Esophagus squamous epithelium (tissue), 5 donors: ENCODE measurements around the gene SCLY. TPM values are rescaled to one million over a fixed set of nuclear protein-coding genes. Genes with fewer than 3 reads are reported as not detected.

ENCODE experiments used
- DNase-seq: peaks from one replicate; lab custom pipeline; 2025; lab: John Stamatoyannopoulos, UW
- H3K27ac ChIP-seq, 4 donors: fragments of 200-600 bp; sonication (generic); one replicate each; pipeline ENCODE4 v1.5.1; 2016 to 2019; ENCODE audit warnings: mild to moderate bottlenecking in 1 of 4
- H3K27me3 ChIP-seq, 4 donors: fragments of 200-600 bp; sonication (generic); 1 replicate in 3 of 4; 2 replicates in 1 of 4; pipeline versions ENCODE4 v1.5.1 to v1.6.0; 2017 to 2021; ENCODE audit warnings: antibody characterized with exemption in 1 of 4
- H3K36me3 ChIP-seq, 3 donors: fragments of 200-600 bp; sonication (generic); one replicate each; pipeline ENCODE4 v1.5.1; 2016 to 2019
- H3K4me1 ChIP-seq, 3 donors: fragments of 200-600 bp; sonication (generic); one replicate each; pipeline ENCODE4 v1.5.1; 2017 to 2019
- H3K4me3 ChIP-seq, 4 donors: fragments of 200-600 bp; sonication (generic); 1 replicate in 3 of 4; 2 replicates in 1 of 4; pipeline ENCODE4 v1.5.1; 2016 to 2019; ENCODE audit warnings: mild to moderate bottlenecking in 2 of 4, moderate library complexity in 1 of 4
- H3K9me3 ChIP-seq, 3 donors: fragments of 200-600 bp; sonication (generic); one replicate each; pipeline ENCODE4 v1.5.1; 2016 to 2019
- CTCF ChIP-seq, 6 experiments: fragments of 450-650 bp in 4 of 6; fragments of 200-600 bp in 2 of 6; sonication (generic) in 2 of 6; IDR thresholded peaks; one replicate each; pipeline ENCODE4 v1.5.1; 2016 to 2019; ENCODE audit warnings: antibody characterized with exemption in 6 of 6, mild to moderate bottlenecking in 4 of 6, moderate library complexity in 4 of 6
- POLR2A ChIP-seq, 4 donors: fragments of 450-650 bp; IDR thresholded peaks; one replicate each; pipeline ENCODE4 v1.6.1; 2017; ENCODE audit warnings: antibody characterized with exemption in 4 of 4, mild to moderate bottlenecking in 4 of 4, moderate library complexity in 3 of 4
- WGBS, 2 donors: methylation state at CpG; one replicate each; pipeline ENCODE4 v1.1.5; 2018; 5-methylcytosine and 5-hydroxymethylcytosine counted together
- intact Hi-C: fragments of 100-400 bp; cut with DNase I; formaldehyde crosslinking; loops from one replicate; pipeline ENCODE4 v1.15.0; 2022
- total RNA-seq, 4 donors: library from RNA; depleted of rRNA; stranded (reverse); fragments of >200 nt; gene quantifications; one replicate each; pipeline ENCODE4 v1.1.0, GENCODE V29; 2016
- donor health status: DM: yes; HTN: yes; CAD: no.

The SCLY gene
- total RNA-seq, 4 donors from 2014 or later: 3.0 to 14.0 (median 11.4) TPM

DNA sequence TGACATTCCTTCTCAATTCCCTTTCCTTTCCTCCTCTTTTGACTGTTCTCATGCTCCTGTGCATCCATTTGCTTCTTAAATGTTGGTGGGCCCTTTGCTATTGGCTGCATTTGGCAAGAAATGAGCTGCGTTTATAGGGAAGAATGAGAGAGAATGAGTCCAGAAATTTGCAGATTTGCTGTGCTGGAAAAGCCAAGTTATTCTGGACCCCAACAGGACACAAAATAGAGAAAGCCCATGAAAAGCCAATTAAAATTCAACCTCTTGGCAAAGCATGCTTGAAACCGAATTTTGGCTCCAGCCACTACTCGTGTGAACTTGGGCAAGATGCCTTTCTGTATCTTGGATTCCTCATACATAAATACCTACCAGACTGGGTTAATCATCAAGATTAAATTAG is 1.3 kb upstream of the SCLY start:
- DNase-seq: no peak
- peaks cover 0 to 24% (median 12%) of the 10 kb centered on the region in 3 donors for H3K4me1 ChIP-seq
- no peaks in the 10 kb centered on the region for H3K9me3 ChIP-seq
- WGBS, 2 donors: 59 to 62% methylated on average over 3 of the region's 3 CpGs
- H3K4me3 ChIP-seq: peak overlapping the region in 2 of 4 donors; percentile 83 to 87
- peaks cover 0 to 6% (median 0%) of the 10 kb centered on the region in 4 donors for H3K27me3 ChIP-seq
- TF ChIP-seq CTCF (IDR thresholded peaks at IDR 0.05) (no peak), POLR2A (IDR thresholded peaks at IDR 0.05) (no peak)
- no peak overlapping the region for H3K27ac ChIP-seq
- intact Hi-C loops: no loop called here
- peaks cover 0 to 6% (median 0%) of the 10 kb centered on the region in 3 donors for H3K36me3 ChIP-seq

DNA sequence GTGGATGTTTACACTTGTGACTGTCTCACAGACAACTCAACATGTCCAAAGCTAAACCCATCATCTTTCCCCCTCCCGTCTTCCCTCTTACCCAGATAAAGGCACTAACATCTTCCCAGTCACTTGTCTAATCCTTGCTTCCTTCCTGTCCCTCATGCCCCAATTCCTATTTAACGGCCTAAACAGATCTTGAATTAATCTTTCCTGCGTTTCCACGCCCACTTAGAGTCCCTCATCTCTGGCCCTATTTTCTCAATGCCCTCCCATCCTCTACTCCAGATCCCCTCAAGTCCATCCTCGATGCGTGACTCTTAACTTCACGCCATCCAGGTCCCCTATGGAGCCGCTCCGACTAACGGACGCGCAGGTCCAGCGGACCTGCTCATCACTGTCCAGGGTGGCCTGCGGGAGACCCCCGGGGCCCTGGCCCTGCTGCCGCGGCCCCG is 682 bp upstream of the SCLY start:
- WGBS, 2 donors: 1 to 2% methylated on average over 7 to 17 of the region's 18 CpGs
- intact Hi-C loops: no loop called here
- no peak for DNase-seq

DNA sequence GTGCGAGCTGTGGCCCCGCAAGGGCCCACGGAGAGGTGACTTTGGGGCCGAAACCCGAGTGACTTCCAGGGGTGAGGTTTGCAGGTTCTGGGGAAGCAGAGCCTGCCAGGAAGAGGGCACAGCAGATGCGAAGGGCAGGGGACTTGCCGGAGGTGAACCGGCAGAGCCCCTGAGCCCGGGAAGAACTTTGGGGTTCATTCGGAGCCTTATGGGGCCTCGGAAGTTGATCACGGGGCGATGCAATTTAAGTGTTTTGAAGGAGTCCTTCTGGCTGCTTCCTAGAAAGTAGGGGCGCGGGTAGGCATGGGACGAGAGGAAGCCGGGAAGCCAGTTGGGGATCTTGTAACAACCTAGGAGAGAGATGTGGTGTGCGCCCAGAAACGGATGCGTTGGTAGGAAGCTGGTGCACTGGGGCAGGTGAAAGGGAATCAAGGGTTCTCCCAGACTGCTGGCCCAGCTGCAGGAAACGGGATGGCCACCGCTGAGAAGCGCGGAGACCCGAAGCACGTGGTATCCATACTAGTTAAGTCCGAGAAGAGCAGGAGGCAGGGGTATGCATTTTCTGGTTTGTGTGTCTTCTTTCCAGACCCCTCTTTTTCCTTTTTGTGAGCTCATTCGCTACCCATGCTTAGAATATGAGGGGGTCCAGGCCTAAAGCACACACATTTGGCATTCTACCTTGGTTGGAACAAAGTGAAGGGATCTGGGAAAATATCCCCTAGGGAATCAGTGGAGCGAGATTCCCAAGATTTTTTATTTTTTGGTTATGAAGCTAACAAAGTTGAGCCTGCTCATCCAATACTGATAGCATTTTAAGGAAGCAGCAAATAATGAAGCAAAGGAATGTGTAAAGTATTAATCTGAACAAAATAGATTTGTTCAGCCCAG is 758 bp downstream of the SCLY start:
- WGBS, 2 donors: 1 to 7% methylated on average over 11 to 24 of the region's 29 CpGs
- DNase-seq: no peak
- H3K9me3 ChIP-seq: no peaks in the 10 kb centered on the region
- peaks cover 0 to 24% (median 12%) of the 10 kb centered on the region in 3 donors for H3K4me1 ChIP-seq
- H3K36me3 ChIP-seq: peaks cover 0 to 20% (median 0%) of the 10 kb centered on the region in 3 donors
- no peaks in the 10 kb centered on the region for H3K27me3 ChIP-seq
- H3K27ac ChIP-seq: peak overlapping the region; percentile 85 to 93 (median 91)
- peak in 1 of 6 experiments; percentile 21 for TF ChIP-seq CTCF (IDR thresholded peaks at IDR 0.05)
- TF ChIP-seq POLR2A (IDR thresholded peaks at IDR 0.05): no peak
- intact Hi-C loops: no loop called here
- peak overlapping the region; percentile 83 to 87 (median 86) for H3K4me3 ChIP-seq

More for the DNA sequence above, 682 bp upstream of the SCLY start:
- H3K27me3 ChIP-seq: peaks cover 0 to under 1% (median 0%) of the 10 kb centered on the region in 4 donors
- peak overlapping the region; percentile 83 to 87 (median 86) for H3K4me3 ChIP-seq
- peaks cover 0 to 7% (median 0%) of the 10 kb centered on the region in 3 donors for H3K36me3 ChIP-seq
- TF ChIP-seq CTCF (IDR thresholded peaks at IDR 0.05): no peak
- no peak for TF ChIP-seq POLR2A (IDR thresholded peaks at IDR 0.05)
- H3K27ac ChIP-seq: peak overlapping the region; percentile 89 to 93 (median 91)
- H3K9me3 ChIP-seq: no peaks in the 10 kb centered on the region
- H3K4me1 ChIP-seq: peaks cover 0 to 24% (median 12%) of the 10 kb centered on the region in 3 donors

- Histone ChIP-seq H3K4me3 (no peak overlapping the region), H3K27me3 (no peaks in the 10 kb centered on the region), H3K9me3 (no peaks in the 10 kb centered on the region), H3K36me3 (peaks cover 0 to 38% (median 3%) of the 10 kb centered on the region in 3 donors), H3K27ac (no peak overlapping the region), H3K4me1 (peaks cover 0 to 24% (median 12%) of the 10 kb centered on the region in 3 donors)
- TF ChIP-seq CTCF (IDR thresholded peaks at IDR 0.05): no peak
- no peak for TF ChIP-seq POLR2A (IDR thresholded peaks at IDR 0.05)
- no peak for DNase-seq
- intact Hi-C loops: no loop called here
- 90 to 91% methylated on average over 5 to 8 of the region's 8 CpGs for WGBS, 2 donors
Measured at GRCh38 chr2:238063414-238064189, 2.8 kb downstream of the SCLY start.
